ENCODE measurements around the gene RUNDC3A.

GRCh38 chr17:44335564-44335963 lies 27.2 kb downstream of the RUNDC3A start:
- TF ChIP-seq CTCF (IDR thresholded peaks at IDR 0.05): no peak
- no peak for TF ChIP-seq POLR2A (IDR thresholded peaks at IDR 0.05)
